Stimulated activated CD8-positive, alpha-beta memory T cell treated with anti-CD3 and anti-CD28 coated beads, Interleukin-4, amount 100 ng/mL, for 4 hours (primary cell): Measurements from ENCODE around the gene ARL8A.
"Not testable (repeated sequence)": the region's sequence is repeated elsewhere in the genome, so short reads cannot be mapped to it uniquely, and the experiment has no call there.

Experiments used
- DNase-seq, 2 donors: peaks; one replicate each; pipeline ENCODE4 v3.0.0-alpha.2; 2020; ENCODE audit warnings: low read depth in 2 of 2, low spot score in 1 of 2

The ARL8A gene

DNA sequence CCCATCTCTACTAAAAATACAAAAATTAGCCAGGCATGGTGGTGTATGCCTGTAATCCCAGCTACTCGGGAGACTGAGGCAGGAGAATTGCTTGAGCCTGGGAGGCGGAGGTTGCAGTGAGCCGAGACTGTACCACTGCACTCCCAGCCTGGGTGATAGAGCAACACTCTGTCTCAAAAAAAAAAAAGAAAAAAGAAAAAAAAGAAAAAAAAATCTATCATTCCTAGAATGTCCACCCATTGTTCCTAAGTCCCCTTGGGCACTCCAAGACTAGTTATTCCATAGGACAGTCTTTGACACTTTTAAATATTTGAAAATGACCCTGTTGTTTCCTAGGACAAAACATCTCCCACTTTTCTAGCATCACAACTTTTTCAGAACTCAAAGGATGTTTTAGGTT is 3.1 kb downstream of the ARL8A start:
- not testable (repeated sequence) for DNase-seq

DNA sequence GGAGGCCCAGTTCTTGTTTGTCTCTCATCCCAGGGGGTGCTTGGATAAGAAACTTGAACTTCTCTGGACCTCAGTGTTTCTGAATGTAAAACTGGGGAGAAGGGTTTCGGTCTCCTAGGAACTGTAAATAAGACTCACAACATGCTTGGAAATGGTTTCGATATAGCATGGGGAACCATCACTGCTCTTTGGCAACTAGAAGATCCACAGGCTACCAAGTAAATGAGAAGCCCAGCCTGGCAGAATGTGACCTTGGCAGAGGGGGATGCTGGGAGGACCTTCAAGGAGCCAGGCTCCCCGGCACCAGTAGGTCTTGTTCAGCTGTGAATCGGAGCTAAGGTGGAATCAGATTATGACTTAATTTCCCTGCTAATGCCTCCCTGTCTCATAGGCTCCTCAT is 3.7 kb downstream of the ARL8A start:
- no peak for DNase-seq

DNA sequence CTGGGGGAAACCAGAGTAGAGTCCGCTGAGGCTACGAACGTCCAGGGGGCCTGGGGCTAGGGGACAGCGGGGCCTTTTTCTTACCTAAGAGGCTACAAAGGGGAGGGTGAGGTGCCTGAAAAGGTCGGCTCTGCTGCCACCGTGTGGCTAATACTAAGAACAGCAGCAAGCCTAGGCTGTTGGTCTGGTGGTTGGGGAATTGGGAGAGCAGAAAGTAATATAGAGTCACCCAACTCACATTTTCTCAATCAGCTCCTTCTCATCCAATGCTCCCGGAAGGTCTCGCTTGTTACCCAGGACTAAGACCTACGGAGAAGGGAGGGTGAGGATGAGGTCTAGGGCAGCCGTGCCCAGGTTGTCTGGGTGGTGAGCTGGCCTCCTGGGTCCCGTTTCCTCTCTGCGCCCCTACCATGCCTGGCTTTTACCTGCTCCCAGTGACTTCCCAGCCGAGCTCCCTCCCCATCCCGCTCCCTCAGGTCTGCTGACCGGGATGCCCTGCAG is 9.3 kb downstream of the ARL8A start:
- DNase-seq: no peak

DNA sequence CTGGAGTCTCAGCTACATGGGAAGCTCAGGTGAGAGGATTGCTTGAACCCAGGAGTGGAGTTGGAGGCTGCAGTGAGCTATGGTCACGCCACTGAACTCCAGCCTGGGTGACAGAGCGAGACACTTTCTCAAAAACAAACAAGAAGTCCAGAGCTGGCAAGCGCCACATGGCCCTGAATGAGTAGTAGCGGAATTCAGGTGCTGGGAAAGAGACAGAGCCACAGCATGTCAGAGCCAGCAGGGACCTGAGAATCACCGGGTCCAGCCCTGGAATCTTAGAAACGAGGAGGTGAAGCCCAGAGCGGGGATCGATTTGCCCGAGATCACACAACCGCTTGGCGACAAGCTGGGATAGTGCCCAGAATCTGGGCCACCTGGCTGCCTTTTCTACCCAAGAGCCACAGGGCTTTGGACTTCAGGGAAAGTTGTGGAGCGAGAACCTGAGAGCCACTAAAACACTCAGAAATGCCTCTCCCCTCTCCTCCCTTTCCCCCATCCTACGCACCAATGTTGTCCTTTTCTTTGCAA is 9.8 kb downstream of the ARL8A start:
- no peak for DNase-seq

DNA sequence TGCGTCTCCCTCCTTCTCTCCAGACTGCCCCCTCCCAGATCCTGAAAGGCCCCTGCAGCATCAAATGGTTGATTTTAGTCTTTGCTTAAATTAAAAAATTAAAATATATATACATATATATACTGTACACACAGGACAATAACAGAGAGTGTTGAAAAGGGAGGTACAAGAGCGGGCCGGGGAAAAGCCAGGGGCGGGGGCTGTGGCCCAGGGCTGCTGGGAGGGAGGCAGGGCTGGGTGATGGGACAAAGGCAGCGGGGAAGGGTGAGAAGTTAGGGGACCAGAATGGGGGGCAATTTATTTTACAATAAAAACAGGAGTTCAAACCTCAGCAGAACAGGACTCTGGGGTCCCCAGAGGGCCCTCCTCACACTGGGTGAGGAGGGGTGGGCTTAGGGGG is 10.5 kb downstream of the ARL8A start:
- DNase-seq: no peak

DNA sequence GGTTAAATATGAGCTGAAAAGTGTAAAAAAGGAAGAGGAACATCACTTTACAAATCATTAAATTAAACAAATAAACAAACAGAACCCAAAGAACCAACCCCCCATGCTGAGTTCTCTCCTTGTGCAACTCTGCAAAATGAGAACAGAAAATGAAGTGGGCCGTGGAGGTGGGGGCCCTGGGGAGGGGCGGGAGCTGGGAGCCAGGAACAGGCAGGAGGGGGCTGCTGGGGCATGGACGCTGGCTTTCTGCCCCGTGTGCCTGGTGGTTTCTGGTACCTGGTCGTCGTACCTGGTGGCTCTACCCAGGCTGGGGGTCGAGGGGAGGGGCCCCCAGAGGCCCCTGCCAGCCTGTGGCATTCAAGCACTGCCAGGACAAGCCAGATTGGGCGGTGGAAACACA is 11.0 kb downstream of the ARL8A start:
- DNase-seq: no peak

DNA sequence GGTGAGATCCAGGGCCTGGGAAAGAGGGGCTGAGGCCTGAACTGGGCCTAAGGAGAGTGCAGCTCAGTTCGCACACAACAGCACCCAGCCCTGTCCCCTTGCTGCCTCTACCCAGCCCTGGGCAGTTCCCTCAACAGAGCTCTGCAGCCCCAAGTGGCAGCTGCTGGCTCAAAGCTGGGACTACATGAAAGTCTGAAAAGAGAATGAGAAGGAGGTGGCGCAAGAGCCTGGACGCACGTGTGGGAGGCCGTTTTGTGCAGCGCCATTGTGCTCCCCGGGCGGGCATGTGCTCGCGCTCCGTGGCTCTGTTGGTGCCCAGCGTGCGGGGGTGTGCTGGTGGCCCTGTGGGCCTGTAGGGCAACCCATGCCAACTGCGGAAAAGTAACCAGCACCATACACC is 11.5 kb downstream of the ARL8A start:
- DNase-seq: no peak

DNA sequence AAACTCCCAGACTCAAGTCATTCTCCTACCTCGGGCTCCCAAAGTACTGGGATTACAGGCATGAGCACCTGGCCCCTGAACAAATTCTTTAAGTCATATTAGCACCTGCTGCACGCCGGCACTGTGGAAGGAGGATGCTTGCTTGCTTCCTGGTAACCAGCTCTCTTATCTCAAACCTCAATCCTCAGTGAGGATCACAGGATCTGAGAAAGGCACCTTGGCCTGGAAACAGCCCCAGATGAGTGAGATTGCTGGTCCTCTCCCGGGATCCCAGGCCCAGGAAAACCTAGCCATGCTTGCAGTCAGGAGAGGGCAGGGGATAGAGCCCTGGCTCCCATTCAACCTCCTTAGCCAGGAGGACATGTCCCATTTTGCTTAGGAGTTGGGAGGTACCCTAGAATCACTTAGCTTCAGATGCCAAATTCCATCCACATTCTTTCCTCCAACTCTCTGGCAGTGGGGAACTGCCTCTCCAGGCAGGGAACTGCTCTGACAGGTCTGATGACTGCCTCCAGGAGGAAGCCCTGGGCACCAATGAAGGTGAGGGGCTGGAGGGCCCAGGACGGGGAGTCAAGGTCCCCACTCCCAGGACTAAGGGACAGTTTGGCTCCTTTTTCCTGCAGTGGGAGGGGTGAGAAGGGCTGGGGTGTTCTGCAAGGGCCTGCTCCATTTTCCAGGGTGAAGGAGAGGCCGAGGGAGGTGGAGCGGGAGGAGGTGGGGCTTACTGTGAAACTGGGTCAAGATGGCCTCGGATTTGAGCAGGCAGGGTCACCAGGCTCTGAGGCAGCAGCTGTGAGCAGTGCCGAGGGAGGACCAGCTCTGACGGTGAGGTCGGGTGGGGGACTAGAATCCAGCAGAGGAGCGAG is 12.3 kb downstream of the ARL8A start:
- DNase-seq: no peak

DNA sequence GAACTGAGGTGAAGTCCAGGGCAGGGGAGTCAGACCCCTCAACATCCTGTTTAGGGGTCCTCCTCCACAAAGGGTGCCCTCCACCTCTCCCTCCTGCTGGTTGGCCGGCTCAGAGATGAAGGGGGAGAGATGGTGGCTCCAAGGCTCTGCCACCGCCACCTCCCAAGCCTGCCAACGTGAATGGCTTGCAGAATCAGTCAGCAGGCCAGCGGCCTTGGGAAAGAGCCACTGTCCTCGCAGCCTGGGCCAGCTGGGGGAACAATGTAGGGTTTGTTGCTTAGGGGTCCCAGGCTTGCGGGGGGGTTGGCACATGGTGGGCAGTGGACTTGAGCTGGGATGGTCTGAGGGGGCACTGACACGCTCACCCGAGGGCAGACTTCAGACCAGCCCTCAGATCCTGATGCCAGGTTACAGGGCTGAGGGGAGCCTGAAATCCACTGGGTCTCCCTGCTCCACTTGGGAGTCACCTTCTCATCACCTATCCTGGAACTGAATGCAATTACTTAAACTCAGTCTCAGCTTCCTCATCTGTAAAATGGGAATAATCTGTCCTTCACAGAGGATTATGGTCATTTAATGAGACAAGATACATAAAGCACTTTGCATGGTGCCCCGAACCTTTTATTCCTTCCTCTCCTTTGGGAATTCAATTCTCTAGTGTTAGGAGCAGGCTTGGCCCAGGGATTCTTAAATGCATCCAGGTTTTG is 13.6 kb downstream of the ARL8A start:
- no peak for DNase-seq

DNA sequence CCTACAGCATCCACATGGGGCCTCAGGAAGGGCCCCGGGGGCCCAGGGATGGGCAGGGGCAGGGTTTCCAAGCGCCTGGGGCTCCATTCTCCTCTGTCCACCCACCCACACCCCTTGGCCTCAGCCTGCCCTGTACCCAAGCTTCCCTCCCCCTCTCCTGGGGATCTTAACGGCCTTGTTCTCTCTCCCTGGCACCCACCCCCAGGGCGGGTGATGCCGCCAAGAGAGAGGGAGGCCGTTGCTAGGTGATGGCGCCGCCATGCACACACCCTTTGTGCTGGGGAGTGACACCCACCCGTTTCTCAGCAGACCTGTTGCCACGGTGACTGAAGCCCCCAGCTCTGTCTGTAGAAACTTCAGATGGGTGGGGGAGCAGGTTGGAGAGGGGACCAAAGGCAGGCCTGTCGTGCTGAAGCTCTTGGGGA is 14.2 kb downstream of the ARL8A start:
- DNase-seq: no peak

DNA sequence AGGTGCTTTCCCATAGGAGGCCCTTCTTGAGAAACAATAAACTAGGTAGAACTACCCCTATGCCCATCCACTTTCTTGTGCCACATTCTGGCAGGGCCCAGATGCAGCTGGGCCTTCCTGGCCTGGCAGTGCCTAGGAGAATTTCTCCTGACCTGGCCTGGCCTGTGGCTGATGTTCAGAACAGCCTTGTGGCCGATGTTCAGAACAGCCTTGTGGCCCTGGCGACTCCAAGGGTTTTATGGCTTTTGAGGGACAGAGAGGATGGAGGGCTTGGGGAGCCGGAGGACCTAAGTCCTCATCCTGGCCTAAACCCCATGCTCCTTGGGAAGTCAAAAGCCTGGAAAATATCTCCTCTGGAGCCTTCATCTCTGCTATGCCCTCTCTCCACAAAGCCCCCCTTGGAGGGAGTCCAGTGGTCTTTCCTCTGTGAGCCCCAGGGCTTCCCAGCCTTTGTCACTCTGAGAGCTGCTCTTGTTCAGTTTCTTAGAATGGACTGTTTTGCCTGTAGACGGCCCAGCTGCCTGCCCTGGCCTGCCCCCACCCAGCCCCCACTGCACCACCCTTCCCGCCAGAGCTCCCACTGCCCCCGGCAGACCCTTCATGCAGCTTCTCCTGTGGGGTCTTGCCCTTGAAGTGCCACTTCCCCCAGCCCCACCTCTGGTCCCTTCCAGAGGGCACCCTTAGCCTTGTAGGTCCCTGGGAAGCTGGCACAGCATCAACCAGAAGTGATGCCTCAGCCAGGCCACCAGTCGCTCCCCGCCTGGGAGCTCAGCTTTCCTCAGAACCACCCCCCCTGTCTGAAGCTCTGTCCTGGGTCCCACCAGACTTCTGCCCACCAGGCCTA is 14.9 kb downstream of the ARL8A start:
- no peak for DNase-seq

DNA sequence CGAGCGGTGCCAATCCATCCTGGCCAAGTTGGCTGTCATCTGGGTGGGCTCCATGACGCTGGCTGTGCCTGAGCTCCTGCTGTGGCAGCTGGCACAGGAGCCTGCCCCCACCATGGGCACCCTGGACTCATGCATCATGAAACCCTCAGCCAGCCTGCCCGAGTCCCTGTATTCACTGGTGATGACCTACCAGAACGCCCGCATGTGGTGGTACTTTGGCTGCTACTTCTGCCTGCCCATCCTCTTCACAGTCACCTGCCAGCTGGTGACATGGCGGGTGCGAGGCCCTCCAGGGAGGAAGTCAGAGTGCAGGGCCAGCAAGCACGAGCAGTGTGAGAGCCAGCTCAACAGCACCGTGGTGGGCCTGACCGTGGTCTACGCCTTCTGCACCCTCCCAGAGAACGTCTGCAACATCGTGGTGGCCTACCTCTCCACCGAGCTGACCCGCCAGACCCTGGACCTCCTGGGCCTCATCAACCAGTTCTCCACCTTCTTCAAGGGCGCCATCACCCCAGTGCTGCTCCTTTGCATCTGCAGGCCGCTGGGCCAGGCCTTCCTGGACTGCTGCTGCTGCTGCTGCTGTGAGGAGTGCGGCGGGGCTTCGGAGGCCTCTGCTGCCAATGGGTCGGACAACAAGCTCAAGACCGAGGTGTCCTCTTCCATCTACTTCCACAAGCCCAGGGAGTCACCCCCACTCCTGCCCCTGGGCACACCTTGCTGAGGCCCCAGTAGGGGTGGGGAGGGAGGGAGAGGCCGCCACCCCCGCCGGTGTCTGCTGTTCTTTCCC is 16.5 kb downstream of the ARL8A start:
- no peak for DNase-seq

DNA sequence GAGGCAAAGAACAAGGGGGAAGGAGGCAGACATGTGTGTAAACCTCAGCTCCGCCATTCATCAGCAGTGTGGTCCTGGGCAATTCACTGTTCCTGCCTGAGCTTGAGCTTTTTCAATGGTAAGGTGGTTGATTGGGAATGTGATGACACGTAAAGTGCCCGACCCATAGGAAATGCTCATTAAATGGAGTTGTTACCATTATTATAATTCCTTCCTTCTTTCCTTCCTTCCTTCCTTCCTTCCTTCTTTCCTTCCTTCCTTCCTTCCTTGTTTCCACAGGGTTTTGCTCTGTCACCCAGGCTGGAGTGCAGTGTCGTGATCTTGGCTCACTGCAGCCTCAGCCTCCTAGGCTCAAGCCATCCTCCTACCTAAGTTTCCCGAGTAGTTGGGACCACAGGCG is 17.5 kb downstream of the ARL8A start:
- DNase-seq: no peak

DNA sequence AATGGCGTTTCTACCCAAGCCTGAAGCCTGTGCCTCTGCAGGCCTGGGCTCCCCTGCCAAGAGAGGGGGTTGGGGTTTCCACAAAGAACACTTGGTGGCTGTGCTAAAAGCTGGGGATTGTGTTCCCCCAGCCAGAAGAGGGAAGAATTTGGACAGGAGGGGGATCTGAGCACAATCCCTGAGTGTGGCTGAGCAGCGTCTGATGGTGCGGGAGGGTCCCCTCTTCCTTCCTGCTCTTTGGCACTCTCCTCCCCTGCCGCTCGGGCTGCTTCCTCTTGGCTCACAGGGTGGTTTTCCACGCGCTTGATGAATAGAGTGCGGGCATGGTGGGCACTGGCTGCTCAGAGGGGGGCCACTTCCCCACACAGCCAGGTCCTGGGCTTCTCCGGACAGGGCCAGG is 18.1 kb downstream of the ARL8A start:
- DNase-seq: no peak

DNA sequence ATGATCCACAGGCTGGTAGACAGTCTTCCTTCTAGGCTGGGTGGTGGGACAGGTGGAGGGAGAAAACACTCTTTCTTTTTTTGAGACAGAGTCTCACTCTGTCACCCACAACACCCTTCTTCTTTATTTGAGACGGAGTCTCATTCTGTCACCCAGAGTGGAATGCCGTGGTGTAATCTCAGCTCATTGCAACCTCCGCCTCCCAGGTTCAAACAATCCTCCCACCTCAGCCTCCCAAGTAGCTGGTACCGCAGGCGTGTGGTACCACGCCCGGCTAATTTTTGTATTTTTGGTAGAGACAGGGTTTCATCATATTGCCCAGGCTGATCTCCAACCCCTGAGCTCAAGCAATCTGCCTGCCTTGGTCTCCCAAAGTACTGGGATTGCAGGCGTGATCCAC is 18.9 kb downstream of the ARL8A start:
- no peak for DNase-seq

DNA sequence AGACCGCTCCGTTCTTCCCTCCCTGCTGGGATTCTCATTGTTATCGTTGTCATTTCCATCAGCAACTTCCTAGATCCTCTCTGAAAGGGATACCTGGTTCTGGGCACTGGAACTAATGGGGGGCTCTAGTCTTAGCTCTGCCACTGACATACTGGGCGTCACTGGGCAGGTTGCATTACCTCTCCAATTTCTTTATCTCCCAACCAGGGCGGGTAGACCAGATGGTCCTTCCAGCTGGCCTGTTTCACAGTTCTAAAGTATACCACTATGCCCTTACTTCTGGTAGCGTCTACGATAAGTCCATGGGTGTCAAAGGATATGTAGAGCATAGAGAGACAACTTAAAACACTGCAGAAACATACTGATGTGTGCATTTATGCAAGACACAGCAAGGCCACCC is 20.4 kb downstream of the ARL8A start:
- DNase-seq: no peak

DNA sequence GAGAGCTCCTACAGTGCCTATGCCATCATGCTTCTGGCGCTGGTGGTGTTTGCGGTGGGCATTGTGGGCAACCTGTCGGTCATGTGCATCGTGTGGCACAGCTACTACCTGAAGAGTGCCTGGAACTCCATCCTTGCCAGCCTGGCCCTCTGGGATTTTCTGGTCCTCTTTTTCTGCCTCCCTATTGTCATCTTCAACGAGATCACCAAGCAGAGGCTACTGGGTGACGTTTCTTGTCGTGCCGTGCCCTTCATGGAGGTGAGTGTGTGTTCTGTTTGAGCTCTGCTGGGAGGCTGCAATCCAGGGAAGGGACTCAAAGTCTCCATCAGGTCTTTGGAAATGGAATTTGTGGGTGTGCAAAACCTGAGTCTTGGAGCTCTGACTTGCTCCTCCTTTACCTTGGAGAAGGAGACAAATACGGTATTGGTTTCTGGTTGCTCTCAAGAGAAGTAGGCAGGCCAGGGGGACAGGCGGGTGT is 21.2 kb downstream of the ARL8A start:
- DNase-seq: no peak

DNA sequence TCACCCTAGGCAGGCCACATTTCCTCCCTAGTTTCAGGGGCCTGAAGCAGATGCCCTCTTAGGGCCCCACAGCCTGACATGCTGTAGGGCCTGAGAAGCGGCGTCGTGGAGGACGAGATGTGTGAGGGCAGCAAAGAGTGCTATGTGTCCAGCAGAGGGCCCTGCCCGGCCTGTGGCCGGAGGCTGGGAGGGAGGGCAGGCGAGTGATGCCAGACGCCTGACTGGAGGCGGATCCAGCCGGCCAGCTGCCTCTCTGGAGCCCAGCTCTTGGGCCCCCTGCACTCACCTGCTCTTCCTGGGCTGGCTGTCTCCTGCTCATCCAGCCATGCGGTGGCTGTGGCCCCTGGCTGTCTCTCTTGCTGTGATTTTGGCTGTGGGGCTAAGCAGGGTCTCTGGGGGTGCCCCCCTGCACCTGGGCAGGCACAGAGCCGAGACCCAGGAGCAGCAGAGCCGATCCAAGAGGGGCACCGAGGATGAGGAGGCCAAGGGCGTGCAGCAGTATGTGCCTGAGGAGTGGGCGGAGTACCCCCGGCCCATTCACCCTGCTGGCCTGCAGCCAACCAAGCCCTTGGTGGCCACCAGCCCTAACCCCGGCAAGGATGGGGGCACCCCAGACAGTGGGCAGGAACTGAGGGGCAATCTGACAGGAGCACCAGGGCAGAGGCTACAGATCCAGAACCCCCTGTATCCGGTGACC is 21.8 kb downstream of the ARL8A start, which contains the start of gene GPR37L1:
Gene GPR37L1, plus strand, starts transcription at position 279 of the 697 bp plus-strand sequence. Its CDS starts 47 bp downstream, at position 326.
- no peak for DNase-seq

DNA sequence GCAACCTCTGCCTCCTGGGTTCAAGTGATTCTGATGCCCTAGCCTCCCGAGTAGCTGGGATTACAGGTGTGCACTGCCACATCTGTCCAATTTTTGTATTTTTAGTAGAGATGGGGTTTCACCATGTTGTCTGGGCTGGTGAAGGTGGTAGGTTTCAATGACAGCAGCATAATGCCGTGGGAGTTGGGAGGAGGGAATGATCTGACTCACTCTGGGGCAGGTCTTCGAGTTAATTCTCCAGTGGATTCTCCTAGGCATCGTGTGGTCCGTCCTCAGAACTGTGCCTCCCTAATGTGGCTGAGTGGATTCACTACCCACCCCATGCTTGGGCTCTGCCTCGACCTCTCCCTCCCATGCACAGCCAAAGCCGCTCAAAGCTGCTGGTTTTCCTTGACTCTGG is 23.5 kb downstream of the ARL8A start:
- no peak for DNase-seq
